22Rv1 (cell line): ENCODE measurements around the gene MLX.

Experiments
- CTCF ChIP-seq: fragments of 450-650 bp; IDR thresholded peaks from 2 replicates; pipeline ENCODE4 v1.5.1; 2017; ENCODE audit warnings: mild to moderate bottlenecking
- ZFX ChIP-seq: fragments of 450-650 bp; IDR thresholded peaks from 2 replicates; pipeline ENCODE4 v1.6.1; 2017; ENCODE audit warnings: antibody characterized with exemption, borderline replicate concordance

DNA sequence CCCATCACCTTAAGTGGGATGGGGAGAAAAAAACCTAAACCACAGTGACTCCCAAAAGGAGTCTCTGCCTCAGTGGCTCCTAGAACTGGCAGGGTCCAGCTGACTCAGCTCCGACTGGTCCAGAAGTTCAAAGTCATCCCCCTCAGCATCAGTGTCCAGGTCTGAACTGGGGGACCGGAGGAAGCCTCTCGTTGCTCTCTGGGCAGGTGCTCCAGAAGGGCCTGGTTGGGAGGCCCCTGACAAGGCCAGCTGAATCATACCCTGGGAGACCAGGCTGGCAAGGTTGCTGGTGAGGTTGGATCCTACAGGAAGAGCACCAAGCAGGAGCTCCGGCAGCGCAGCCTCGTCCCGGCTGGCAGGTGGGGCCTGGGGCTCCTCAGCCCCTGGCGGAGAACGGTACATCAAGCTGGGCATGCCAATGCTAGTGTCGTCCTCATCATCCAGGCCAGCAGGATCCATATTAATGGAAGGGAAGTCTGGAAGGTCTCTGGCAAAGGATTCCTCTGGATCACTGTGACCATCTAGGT lies 14.9 kb downstream of the MLX start:
- TF ChIP-seq CTCF (no peak), ZFX (no peak)
